ENCODE data around the gene SP110. TPM values are rescaled to one million over a fixed set of nuclear protein-coding genes. Genes with fewer than 3 reads are reported as not detected.

Gene SP110
- total RNA-seq, 4 donors from 2014 or later = 11.8 to 32.7 (median 21.2) TPM

DNA sequence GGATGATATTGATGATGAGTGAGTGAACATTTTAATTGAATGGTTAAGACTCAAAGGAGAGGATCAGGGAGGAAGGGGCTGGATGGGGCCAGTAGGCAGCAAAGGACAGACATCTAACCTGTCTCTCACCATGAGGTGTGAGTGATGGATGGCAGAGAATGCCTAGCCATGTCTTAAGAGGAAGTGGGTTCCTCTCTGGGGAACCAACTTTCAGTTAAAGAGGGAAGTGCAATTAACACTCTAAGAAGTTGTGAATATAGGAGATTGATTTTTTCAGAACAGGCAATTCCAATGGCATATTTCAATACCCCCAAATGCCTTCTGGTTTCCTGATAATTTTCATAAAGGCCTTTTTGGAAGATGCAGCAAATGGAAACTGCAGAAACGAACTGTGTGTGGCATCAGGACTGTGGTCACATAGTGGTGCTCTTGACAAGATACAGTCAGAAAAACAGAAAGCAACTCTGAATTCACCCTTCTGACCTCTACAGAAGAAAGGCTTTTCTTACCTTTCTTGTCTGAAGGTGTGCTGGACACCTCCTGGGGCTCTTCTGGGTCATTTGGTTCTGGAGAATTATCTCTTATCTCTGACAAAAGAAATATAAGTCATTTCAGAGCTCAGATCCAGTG lies 10.2 kb downstream of the SP110 start:
- Histone ChIP-seq H3K4me1 (no peaks in the 10 kb centered on the region), H3K9me3 (no peaks in the 10 kb centered on the region), H3K4me3 (no peak overlapping the region), H3K27me3 (no peaks in the 10 kb centered on the region), H3K27ac (no peak overlapping the region), H3K36me3 (peaks cover 99% of the 10 kb centered on the region)
- TF ChIP-seq EP300 (IDR thresholded peaks at IDR 0.05) (no peak), POLR2AphosphoS5 (IDR thresholded peaks at IDR 0.05) (no peak), POLR2A (IDR thresholded peaks at IDR 0.05) (no peak)
- WGBS = 75% methylated on average over 1 of the region's 1 CpG
- DNase-seq (ENCODE audit: low spot score in 2 of 2) = no peak

DNA sequence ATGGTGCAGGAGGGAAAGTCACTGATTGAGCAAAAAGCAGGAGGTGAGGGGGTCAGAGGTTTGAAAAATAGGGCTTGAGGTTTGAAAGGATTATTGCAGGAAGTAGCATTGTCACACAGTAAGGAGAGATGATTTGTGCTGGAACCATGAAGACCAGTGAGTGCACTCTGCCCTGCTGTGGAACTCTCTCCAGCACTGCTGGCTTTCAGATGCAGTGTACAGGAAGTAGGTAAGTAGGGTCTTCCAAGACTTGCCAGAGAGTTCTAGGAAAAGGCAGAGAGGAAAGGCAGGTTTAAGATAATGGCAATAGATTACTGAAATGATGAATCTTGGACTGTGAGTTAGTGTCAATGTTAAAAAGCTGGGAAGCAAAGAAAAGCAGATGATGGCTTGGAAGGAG lies 11.2 kb downstream of the SP110 start:
- no peak for DNase-seq (ENCODE audit: low spot score in 2 of 2)
- TF ChIP-seq EP300 (IDR thresholded peaks at IDR 0.05) = no peak
- no peak for TF ChIP-seq CTCF (IDR thresholded peaks at IDR 0.05)
- no peak for TF ChIP-seq POLR2AphosphoS5 (IDR thresholded peaks at IDR 0.05)
- TF ChIP-seq POLR2A (IDR thresholded peaks at IDR 0.05) = no peak
- H3K27me3 ChIP-seq = no peaks in the 10 kb centered on the region
- peaks cover 97% of the 10 kb centered on the region for H3K36me3 ChIP-seq
- H3K4me1 ChIP-seq = no peaks in the 10 kb centered on the region
- H3K4me3 ChIP-seq = no peak overlapping the region
- H3K9me3 ChIP-seq = no peaks in the 10 kb centered on the region
- H3K27ac ChIP-seq = no peak overlapping the region

DNA sequence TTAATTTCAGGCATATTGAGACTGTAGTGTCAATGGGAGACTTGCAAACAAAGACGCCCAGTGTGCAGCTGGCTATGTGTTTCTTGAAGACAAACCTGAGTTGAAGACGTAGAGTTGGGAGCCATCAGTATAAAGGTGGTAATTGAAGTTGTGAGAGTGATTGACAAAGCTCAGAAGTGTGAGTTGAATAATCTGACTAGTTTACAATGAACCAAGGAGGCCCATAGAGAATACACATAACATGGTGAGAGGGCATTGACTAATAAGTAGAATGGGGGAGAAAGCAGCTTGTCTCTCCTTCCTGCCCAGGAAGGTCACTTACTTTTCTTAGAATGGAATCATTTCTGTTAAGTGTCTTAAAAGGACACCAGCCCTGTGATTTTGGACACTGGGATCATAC lies 14.1 kb downstream of the SP110 start:
- Histone ChIP-seq H3K4me1 (no peaks in the 10 kb centered on the region), H3K9me3 (no peaks in the 10 kb centered on the region), H3K4me3 (no peak overlapping the region), H3K27ac (no peak overlapping the region), H3K27me3 (no peaks in the 10 kb centered on the region), H3K36me3 (peaks cover 96% of the 10 kb centered on the region)
- DNase-seq (ENCODE audit: low spot score in 2 of 2) = no peak
- WGBS = 95% methylated on average over 2 of the region's 2 CpGs
- TF ChIP-seq CTCF (IDR thresholded peaks at IDR 0.05) (no peak), EP300 (IDR thresholded peaks at IDR 0.05) (no peak), POLR2A (IDR thresholded peaks at IDR 0.05) (no peak), POLR2AphosphoS5 (IDR thresholded peaks at IDR 0.05) (no peak)

GRCh38 chr2:230205034-230205433 lies 14.8 kb downstream of the SP110 start:
- Histone ChIP-seq H3K4me3 (no peak overlapping the region), H3K27ac (no peak overlapping the region), H3K4me1 (no peaks in the 10 kb centered on the region), H3K9me3 (no peaks in the 10 kb centered on the region), H3K27me3 (no peaks in the 10 kb centered on the region), H3K36me3 (peaks cover 96% of the 10 kb centered on the region)
- DNase-seq (ENCODE audit: low spot score in 2 of 2) = no peak
- no peak for TF ChIP-seq POLR2A (IDR thresholded peaks at IDR 0.05)
- TF ChIP-seq POLR2AphosphoS5 (IDR thresholded peaks at IDR 0.05) = no peak
- TF ChIP-seq CTCF (IDR thresholded peaks at IDR 0.05) = no peak
- TF ChIP-seq EP300 (IDR thresholded peaks at IDR 0.05) = no peak
- 86% methylated on average over 1 of the region's 1 CpG for WGBS

DNA sequence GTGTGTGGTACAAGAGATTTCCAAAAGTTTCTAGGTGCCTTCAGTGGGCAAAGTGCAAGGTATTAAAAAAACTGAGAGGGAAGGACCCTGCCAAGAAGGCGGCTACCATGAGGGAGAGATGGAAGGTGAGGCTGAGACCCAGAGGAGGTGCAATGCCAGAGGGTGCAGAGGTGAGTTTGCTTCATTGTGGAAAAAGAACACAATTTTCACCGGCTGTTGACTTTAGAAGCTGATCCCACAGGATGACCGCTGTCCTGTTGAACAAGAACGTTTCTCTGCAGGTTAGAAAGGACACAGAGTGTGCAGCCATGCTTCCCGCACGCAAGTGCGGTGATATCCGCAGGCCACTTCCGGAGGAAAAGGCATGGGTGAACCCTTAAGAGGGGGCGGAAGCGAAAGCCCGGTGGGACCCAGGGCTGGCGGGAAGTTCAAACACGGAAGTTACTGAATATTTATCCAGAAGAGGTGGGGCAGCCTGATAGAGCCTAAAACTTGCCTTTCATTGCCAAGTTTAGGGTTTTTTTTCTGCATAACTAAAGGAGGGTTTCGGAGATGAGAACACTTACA lies 16.6 kb downstream of the SP110 start:
- WGBS = 95% methylated on average over 15 of the region's 15 CpGs
- Histone ChIP-seq H3K4me1 (no peaks in the 10 kb centered on the region), H3K36me3 (peaks cover 96% of the 10 kb centered on the region), H3K4me3 (no peak overlapping the region), H3K27ac (no peak overlapping the region), H3K9me3 (no peaks in the 10 kb centered on the region), H3K27me3 (no peaks in the 10 kb centered on the region)
- TF ChIP-seq CTCF (IDR thresholded peaks at IDR 0.05) = no peak
- TF ChIP-seq POLR2AphosphoS5 (IDR thresholded peaks at IDR 0.05) = no peak
- TF ChIP-seq POLR2A (IDR thresholded peaks at IDR 0.05) = no peak
- TF ChIP-seq EP300 (IDR thresholded peaks at IDR 0.05) = no peak
- DNase-seq (ENCODE audit: low spot score in 2 of 2) = no peak
